IPS-20b (cell line): Measurements from ENCODE around the gene ADAM12.
A peak's percentile ranks its signal among the peaks of the same experiment; 100 is the strongest.
"Not testable (repeated sequence)": the region's sequence is repeated elsewhere in the genome, so short reads cannot be mapped to it uniquely, and the experiment has no call there.

ENCODE experiments used
- H3K27ac ChIP-seq: one replicate; pipeline ENCODE4 v1.5.1; 2013; ENCODE audit warnings: low read length
- H3K27me3 ChIP-seq: 2 replicates; pipeline ENCODE4 v1.6.1; 2013; ENCODE audit warnings: mild to moderate bottlenecking, low read length, inconsistent platforms; ENCODE audit not compliant: insufficient read depth
- H3K36me3 ChIP-seq: 2 replicates; pipeline ENCODE4 v1.6.1; 2013; ENCODE audit warnings: low read depth, mild to moderate bottlenecking, inconsistent platforms, low read length, moderate library complexity; ENCODE audit not compliant: insufficient read depth
- H3K4me1 ChIP-seq: 2 replicates; pipeline ENCODE4 v1.6.1; 2013; ENCODE audit warnings: mild to moderate bottlenecking, control low read depth, inconsistent platforms, low read length, moderate library complexity; ENCODE audit not compliant: insufficient read depth
- H3K4me3 ChIP-seq: 2 replicates; pipeline ENCODE4 v1.5.1; 2013; ENCODE audit warnings: mild to moderate bottlenecking, low read length, inconsistent platforms
- H3K9ac ChIP-seq: 2 replicates; pipeline ENCODE4 v1.6.1; 2013; ENCODE audit warnings: low read depth, mild to moderate bottlenecking, inconsistent platforms, low read length, moderate library complexity
- H3K9me3 ChIP-seq: 2 replicates; pipeline ENCODE4 v1.6.1; 2013; ENCODE audit warnings: mild to moderate bottlenecking, low read depth, low read length, inconsistent platforms; ENCODE audit not compliant: insufficient read depth

The ADAM12 gene

GRCh38 chr10:126188679-126189200 is 199.5 kb downstream of the ADAM12 start:
- no peaks in the 10 kb centered on the region for H3K27me3 ChIP-seq
- no peaks in the 10 kb centered on the region for H3K9me3 ChIP-seq
- no peaks in the 10 kb centered on the region for H3K4me1 ChIP-seq
- H3K36me3 ChIP-seq = no peaks in the 10 kb centered on the region
- no peak overlapping the region for H3K9ac ChIP-seq
- no peak overlapping the region for H3K27ac ChIP-seq
- H3K4me3 ChIP-seq = no peak overlapping the region

DNA sequence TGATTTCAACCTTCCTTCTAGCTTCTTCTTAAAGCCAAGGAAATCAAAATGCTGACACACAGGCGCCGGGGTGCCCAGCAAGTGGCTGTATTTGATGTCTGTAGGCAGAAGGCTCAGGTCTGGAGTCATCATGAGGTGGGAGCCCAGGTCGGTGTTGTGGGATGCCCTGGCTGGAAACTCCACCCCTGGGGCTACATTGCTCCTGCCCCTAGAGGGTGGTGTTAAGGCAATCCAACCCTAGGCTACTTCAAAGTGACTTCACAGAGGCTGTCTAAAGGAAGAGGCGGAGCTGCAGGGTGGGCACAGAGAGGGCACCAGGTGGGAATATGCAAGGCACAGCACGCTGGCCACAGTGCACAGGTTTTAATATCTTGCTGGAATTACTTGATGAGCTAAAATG is 200.9 kb downstream of the ADAM12 start:
- no peaks in the 10 kb centered on the region for H3K4me1 ChIP-seq
- no peak overlapping the region for H3K9ac ChIP-seq
- H3K4me3 ChIP-seq = no peak overlapping the region
- H3K9me3 ChIP-seq = no peaks in the 10 kb centered on the region
- no peak overlapping the region for H3K27ac ChIP-seq
- H3K36me3 ChIP-seq = no peaks in the 10 kb centered on the region
- no peaks in the 10 kb centered on the region for H3K27me3 ChIP-seq

- Histone ChIP-seq H3K36me3 (no peaks in the 10 kb centered on the region), H3K4me3 (no peak overlapping the region), H3K27me3 (no peaks in the 10 kb centered on the region), H3K9ac (no peak overlapping the region), H3K27ac (no peak overlapping the region), H3K4me1 (no peaks in the 10 kb centered on the region), H3K9me3 (no peaks in the 10 kb centered on the region)
Observed at GRCh38 chr10:126186766-126187165, 201.5 kb downstream of the ADAM12 start.

GRCh38 chr10:126185676-126186447 is 202.4 kb downstream of the ADAM12 start:
- no peaks in the 10 kb centered on the region for H3K27me3 ChIP-seq
- no peaks in the 10 kb centered on the region for H3K4me1 ChIP-seq
- H3K4me3 ChIP-seq = no peak overlapping the region
- no peak overlapping the region for H3K9ac ChIP-seq
- no peak overlapping the region for H3K27ac ChIP-seq
- no peaks in the 10 kb centered on the region for H3K36me3 ChIP-seq
- H3K9me3 ChIP-seq = no peaks in the 10 kb centered on the region

- Histone ChIP-seq H3K4me1 (peaks cover 13% of the 10 kb centered on the region; the same call in 1 of the 2 replicates), H3K27me3 (no peaks in the 10 kb centered on the region), H3K9ac (no peak overlapping the region), H3K4me3 (no peak overlapping the region), H3K9me3 (no peaks in the 10 kb centered on the region), H3K27ac (no peak overlapping the region), H3K36me3 (no peaks in the 10 kb centered on the region)
Observed at GRCh38 chr10:126181626-126182025, 206.7 kb downstream of the ADAM12 start.

GRCh38 chr10:126179637-126180036 is 208.6 kb downstream of the ADAM12 start:
- Histone ChIP-seq H3K27ac (no peak overlapping the region), H3K4me1 (peaks cover 27% of the 10 kb centered on the region; the same call in 1 of the 2 replicates), H3K4me3 (no peak overlapping the region)

DNA sequence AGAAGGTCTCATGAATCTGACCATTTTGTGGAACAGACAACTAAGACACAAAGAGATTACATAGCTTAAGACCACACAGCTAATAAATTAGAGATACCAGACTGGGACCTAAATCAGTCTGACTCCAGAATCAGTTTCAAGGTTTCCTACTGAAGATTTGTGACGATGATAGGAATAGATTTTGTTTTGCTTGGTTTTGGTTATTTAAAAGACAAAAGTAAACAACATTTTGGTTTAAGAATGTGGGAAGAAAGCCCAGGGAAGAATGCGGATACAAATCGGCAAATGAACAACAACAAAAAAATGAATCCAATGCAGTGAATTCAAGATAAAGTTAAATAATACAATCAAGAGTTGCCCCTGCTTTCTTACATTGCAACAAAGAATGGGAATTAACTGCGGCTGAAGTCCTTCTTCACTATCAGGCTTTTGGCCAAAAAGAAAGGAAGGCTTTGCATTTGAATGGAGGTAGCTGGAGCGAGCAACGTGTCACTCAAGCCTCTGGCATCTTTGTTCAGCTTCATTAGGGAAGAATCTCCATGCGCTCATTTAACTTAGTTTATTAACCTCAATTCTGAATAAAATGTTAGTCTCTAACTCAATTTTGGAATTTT is 210.8 kb downstream of the ADAM12 start:
- H3K27ac ChIP-seq = peak overlapping the region; percentile 70
- no peaks in the 10 kb centered on the region for H3K9me3 ChIP-seq
- H3K36me3 ChIP-seq = no peaks in the 10 kb centered on the region
- H3K4me3 ChIP-seq = peak overlapping the region; percentile 42; the same call in 1 of the 2 replicates
- H3K9ac ChIP-seq = peak overlapping the region; percentile 60; the same call in 1 of the 2 replicates
- H3K27me3 ChIP-seq = no peaks in the 10 kb centered on the region
- H3K4me1 ChIP-seq = peaks cover 27% of the 10 kb centered on the region; the same call in 1 of the 2 replicates

More at GRCh38 chr10:126179637-126180036, 208.6 kb downstream of the ADAM12 start:
- no peaks in the 10 kb centered on the region for H3K27me3 ChIP-seq
- H3K36me3 ChIP-seq = no peaks in the 10 kb centered on the region
- no peak overlapping the region for H3K9ac ChIP-seq
- no peaks in the 10 kb centered on the region for H3K9me3 ChIP-seq

GRCh38 chr10:126175641-126176262 is 212.5 kb downstream of the ADAM12 start:
- H3K36me3 ChIP-seq = no peaks in the 10 kb centered on the region
- no peaks in the 10 kb centered on the region for H3K27me3 ChIP-seq
- H3K9me3 ChIP-seq = no peaks in the 10 kb centered on the region
- H3K9ac ChIP-seq = peak overlapping the region; percentile 2; the same call in 1 of the 2 replicates
- H3K27ac ChIP-seq = peak overlapping the region; percentile 80
- peaks cover 27% of the 10 kb centered on the region; the same call in 1 of the 2 replicates for H3K4me1 ChIP-seq
- no peak overlapping the region for H3K4me3 ChIP-seq

DNA sequence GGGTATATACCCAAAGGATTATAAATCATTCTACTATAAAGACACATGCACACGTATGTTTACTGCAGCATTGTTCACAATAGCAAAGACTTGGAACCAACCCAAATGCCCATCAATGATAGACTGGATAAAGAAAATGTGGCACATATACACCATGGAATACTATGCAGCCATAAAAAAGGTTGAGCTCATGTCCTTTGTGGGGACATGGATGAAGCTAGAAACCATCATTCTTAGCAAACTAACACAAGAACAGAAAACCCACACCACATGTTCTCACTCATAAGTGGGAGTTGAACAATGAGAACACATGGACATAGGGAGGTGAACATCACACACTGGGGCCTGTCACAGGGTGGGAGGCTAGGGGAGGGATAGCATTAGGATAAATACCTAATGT is 215.5 kb downstream of the ADAM12 start:
- not testable (repeated sequence) for H3K27me3 ChIP-seq, H3K9ac ChIP-seq, H3K27ac ChIP-seq, H3K36me3 ChIP-seq, H3K9me3 ChIP-seq, H3K4me3 ChIP-seq
- H3K4me1 ChIP-seq = peaks cover 23% of the 10 kb centered on the region; the same call in 1 of the 2 replicates

- Histone ChIP-seq H3K9me3 (no peaks in the 10 kb centered on the region), H3K9ac (no peak overlapping the region), H3K27me3 (no peaks in the 10 kb centered on the region), H3K36me3 (no peaks in the 10 kb centered on the region), H3K27ac (no peak overlapping the region), H3K4me1 (peaks cover 13% of the 10 kb centered on the region; the same call in 1 of the 2 replicates), H3K4me3 (no peak overlapping the region)
Observed at GRCh38 chr10:126171555-126171954, 216.7 kb downstream of the ADAM12 start.

DNA sequence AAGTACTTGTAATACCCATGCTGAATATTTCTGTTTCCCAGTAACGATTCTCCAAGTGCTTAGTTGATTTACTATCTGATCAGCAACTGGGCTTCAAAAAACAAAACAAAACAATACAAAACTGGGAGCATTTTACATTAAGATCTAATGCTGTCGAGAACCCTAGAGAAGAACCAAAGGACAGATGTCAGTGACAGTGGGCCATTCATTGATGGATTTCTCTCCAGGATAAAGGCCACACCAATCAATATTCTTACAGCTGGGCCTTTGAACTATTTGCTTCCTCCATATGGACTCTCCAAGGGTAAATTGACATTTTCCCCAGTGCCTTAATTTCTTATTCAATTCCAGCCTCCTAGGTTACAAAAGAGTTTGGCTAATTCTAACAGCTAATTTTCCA is 217.5 kb downstream of the ADAM12 start:
- no peak overlapping the region for H3K27ac ChIP-seq
- H3K9me3 ChIP-seq = no peaks in the 10 kb centered on the region
- no peaks in the 10 kb centered on the region for H3K27me3 ChIP-seq
- H3K4me1 ChIP-seq = peaks cover 6% of the 10 kb centered on the region; the same call in 1 of the 2 replicates
- no peak overlapping the region for H3K9ac ChIP-seq
- H3K4me3 ChIP-seq = no peak overlapping the region
- no peaks in the 10 kb centered on the region for H3K36me3 ChIP-seq
